Germinal center (tissue), 1 donor: ENCODE data around the gene KLHL4.
"Not testable (repeated sequence)": the region's sequence is repeated elsewhere in the genome, so short reads cannot be mapped to it uniquely, and the experiment has no call there.

ENCODE experiments used
- DNase-seq: peaks from one replicate; pipeline ENCODE4 v3.0.0; 2012; ENCODE audit warnings: mixed read lengths, low spot score

The KLHL4 gene, protein sequence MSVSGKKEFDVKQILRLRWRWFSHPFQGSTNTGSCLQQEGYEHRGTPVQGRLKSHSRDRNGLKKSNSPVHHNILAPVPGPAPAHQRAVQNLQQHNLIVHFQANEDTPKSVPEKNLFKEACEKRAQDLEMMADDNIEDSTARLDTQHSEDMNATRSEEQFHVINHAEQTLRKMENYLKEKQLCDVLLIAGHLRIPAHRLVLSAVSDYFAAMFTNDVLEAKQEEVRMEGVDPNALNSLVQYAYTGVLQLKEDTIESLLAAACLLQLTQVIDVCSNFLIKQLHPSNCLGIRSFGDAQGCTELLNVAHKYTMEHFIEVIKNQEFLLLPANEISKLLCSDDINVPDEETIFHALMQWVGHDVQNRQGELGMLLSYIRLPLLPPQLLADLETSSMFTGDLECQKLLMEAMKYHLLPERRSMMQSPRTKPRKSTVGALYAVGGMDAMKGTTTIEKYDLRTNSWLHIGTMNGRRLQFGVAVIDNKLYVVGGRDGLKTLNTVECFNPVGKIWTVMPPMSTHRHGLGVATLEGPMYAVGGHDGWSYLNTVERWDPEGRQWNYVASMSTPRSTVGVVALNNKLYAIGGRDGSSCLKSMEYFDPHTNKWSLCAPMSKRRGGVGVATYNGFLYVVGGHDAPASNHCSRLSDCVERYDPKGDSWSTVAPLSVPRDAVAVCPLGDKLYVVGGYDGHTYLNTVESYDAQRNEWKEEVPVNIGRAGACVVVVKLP

DNA sequence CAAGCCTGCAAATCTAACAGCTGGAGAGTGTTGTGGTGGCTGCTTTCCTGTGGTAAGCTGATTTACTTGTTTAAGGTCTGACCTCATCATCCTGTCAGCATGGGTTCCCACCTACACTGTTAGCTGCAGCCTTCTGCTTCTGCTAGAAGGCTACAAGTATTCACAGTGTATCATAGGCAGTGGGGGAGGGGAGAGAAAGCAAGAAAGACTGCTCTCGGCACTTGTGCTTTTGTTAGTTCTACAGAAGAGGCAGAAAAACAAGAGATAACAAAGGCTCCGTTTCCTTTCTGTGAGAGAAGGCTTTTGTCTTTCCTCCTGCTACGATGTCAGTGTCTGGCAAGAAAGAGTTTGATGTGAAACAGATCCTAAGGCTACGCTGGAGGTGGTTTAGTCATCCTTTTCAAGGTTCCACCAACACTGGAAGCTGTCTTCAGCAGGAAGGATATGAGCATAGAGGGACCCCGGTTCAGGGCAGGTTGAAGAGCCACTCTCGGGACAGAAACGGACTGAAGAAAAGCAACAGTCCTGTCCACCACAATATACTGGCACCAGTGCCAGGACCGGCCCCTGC, at the start of gene KLHL4:
Gene KLHL4, plus strand, starts transcription at position 232 of the 571 bp plus-strand sequence. Its CDS starts 92 bp downstream, at position 324.
- DNase-seq: no peak

DNA sequence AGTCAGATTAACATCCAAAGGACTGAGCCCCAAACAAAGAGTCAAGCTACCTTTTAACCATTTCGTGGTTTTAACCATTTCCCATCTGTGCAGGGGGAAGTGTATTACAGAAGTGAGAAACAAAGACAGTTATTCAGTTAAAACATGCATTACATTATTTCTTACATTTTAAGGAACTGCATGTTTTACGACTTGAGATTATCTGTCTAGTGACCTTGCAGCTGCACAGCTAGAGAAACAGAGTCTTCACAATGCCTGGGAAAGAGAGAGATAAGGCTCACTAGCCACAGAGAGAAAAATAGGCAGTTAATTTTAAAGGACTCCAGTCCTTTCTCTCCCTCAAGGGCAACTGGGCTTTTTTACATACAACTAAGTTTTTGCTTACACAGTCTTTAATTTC, 48.7 kb upstream of the KLHL4 start:
- DNase-seq: no peak

DNA sequence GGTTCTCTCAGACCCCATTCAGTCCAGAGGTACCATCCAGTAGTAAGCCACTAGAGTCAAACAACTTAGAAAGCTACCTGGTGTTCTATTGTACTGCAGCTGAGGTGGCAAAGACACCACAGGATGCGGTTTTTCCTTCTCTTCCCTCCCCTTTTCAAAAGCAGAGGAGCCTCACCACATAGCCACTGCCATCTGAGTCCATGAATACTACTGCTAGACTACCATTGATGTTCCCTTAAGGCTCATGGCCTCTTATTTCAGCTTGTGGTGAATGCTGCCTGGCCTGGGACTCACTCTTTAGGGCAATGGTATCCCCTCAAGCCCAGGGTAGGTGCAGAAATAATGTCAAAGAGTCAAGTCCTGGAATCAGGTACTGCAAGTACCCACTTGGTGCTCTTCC, 41.8 kb upstream of the KLHL4 start:
- no peak for DNase-seq

DNA sequence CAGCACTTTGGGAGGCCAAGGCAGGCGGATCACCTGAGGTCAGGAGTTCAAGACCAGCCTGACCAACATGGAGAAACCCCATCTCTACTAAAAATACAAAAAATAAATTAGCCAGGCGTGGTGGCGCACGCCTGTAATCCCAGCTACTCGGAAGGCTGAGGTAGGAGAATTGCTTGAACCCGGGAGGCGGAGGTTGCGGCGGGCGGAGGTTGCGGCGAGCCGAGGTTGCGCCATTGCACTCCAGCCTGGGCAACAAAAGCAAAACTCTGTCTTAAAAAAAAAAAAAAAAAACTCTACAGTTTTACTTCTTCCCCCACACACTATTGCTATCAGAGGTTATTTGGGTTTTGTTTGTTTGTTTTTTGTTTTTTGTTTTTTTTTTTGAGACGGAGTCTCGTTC, 38.9 kb upstream of the KLHL4 start:
- DNase-seq: not testable (repeated sequence)

DNA sequence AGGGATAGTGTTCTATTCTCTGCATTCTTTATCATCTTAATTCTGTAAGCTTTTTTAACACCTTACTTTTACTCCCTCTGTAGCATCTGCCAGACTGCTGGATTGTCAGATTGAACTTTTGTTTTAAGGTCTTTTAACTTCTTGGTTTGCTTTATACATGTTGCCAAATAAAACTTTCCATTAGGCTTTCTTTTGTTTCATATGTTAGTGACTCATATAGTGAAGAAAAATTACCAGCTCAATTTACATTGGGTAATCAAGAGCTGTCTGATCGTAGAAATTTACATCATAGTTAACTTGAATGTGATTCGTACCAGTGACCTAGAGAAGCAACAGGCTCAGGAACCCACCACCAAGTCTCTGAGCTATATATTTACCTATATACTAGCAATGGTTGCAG, 28.5 kb upstream of the KLHL4 start:
- DNase-seq: no peak

DNA sequence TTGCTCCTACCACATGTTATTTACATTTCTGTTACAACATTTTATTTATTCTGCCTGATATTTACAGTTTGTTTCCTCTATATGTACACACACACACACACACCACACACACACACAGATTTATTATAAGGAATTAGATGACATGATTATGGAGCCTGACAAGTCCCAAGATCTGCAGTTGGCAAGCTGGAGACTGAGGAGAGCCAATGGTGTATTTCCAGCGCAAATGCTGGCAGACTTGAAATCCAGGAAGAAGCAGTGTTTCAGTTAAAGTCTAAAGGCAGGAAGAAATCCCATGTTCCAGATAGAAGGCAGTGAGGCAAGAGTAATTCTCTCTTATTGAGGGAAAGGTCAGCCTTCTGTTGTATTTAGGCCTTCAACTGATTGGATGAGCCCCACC, 1.8 kb upstream of the KLHL4 start:
- DNase-seq: no peak

DNA sequence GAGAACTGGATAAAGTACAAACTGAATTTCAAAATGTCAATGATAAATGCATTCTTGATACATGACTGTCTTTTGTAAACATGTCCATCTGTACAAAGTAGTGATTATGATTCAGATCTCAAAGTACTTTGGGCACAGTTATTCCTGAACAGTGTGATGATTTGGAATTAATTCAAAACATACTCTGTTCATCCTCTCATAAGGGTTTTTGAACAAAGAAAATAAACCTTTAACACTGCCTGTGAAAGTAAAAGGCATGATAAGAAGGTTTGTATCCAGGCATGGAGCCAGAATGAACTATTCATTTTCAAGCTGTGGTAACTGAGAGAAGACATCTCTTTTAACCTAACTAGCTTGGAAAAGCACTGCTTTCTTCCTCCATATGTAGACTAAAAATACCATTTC, 883 bp upstream of the KLHL4 start:
- no peak for DNase-seq

DNA sequence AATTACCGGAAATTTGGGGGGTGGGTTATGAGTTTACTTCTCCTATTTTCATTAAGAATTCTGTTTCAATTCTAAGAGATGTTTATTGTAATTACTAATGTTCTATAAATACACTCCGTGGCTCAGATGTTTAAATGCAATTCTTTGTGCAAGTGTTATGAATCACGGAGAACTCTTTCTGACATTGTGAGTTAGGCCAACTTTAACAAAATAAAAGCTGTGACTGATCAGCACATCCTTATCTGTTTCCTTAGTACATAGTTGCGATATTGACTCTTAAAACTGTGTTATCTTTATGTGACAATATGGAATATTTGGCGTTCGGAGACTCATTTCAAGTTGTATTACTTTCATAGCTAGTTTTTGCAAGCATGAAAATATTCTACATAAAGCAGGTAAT, 902 bp downstream of the KLHL4 start:
- no peak for DNase-seq

DNA sequence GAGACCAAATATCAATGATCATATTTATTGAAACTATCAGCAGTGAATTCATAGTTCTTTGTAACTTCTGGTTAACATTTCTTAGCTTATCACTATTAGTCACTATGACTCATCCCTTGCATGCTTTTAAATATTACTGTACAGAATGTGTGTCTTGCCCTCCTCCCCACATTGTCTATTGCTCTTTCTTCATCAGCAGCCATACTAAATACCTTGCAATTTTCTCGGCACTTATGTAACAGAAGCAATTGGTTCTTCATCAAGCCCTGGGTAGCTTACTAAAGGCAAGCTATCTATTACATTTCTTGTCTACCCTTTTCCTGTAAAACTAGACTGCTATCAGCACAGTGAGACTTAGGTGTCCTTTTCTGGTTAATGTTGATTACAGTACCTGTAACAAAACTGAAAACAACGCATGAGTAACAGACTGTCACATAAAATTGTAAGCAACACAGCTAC, 8.2 kb downstream of the KLHL4 start:
- no peak for DNase-seq

DNA sequence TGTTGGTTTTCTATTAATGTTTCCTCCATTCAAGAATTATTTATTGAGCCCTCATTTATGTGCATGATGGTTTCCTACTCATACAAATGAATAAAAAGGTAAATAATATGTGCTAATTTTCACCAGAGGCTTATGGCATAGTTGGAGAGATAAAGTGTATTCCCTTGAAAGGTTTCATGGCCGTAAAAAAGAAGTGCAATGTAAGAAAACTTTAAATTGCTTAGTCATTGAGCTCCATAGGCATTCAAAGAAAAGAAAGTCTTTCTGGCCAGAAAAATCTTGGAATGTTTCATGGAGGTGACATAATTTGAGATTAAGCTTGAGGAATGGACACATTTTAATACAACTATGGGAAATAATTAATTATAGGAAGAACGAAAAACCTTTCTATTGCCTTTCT, 8.7 kb downstream of the KLHL4 start:
- no peak for DNase-seq

DNA sequence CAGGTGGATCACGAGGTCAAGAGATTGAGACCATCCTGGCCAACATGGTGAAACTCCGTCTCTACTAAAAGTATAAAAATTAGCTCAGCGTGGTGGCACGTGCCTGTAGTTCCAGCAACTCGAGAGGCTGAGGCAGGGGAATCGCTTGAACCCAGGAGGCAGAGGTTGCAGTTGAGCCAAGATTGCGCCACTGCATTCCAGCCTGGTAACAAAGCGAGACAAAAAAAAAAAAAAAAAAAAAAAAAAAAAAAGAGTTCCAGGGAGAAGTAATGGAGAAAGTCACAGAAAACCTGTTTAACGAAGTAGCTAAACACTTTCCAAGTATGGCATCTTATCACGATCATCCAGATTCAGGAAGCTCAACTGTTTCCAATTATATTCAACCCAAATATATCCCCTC, 10.9 kb downstream of the KLHL4 start:
- no peak for DNase-seq

DNA sequence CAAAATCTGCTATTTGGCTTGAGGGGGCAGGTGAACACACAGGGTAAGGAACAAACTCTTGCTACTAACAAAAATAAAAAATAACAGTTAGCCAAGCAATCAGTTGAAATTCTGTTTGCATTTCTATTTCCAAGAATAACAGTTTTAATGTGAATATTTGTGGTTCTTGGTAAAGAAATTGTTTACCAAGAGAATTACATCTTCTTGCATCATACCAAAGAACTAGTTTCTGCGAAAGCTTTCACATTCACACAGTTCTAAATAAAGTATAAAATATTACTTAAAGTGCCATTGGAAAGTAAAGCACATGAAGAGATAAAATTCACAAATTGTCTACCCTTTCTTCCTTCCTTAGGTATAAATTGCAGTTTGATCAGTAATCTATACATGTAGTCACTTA, 54.4 kb downstream of the KLHL4 start:
- no peak for DNase-seq

DNA sequence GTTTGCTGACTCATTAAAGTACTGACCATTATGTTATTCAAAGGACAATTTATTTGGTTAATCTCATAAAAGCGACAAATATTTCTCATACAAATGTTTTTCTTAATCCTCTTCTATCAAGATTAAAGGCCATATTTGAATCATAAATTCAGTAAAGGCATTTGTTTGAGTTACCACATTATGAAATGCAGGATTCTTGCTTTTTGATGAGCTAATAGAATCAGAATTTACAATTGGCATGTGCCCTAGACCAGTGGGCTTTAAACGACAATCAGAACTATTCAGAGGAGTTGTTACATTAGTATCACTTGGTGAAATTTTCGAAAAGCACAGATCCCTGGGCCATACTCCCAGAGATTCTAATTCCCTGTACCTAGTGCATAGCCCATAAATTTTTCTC, 55.3 kb downstream of the KLHL4 start:
- no peak for DNase-seq

DNA sequence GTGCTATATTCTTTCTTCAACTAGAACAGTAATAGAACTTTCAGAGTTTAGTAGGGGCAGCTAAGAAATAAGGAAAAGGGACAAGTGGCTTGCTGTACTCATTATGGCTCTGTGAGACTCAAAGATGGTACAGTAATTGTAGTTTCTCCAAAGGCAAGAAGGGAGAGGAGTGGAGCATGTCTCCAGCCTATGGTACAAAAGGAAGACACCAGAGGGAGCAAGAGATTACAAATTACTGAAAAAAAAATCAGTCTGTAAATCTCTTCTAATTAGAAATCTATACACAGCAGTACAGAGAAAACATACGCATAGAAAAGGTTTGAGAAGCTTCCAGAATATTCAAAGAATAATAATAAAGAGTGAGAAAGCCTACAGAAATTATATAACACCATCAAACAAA, 61.4 kb downstream of the KLHL4 start:
- no peak for DNase-seq

DNA sequence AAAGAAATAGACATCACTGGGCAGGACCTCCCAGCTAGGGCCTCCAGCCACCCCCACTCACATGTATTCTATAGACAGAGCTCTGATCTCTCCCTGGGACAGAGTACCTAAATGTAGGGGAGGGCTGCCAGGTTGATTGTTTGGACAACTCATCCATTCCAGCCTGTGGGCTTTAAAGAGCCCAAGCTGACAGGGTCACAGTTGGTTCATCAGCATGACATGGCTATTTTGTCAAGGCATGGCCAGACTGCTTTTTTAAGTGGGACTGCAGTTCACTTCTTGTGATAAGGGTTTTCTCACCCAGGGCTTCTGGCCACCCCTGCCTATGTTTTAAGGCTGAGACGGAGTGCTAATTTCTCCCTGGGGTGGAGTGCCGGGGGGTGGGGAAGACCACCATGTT, 63.3 kb downstream of the KLHL4 start:
- no peak for DNase-seq

DNA sequence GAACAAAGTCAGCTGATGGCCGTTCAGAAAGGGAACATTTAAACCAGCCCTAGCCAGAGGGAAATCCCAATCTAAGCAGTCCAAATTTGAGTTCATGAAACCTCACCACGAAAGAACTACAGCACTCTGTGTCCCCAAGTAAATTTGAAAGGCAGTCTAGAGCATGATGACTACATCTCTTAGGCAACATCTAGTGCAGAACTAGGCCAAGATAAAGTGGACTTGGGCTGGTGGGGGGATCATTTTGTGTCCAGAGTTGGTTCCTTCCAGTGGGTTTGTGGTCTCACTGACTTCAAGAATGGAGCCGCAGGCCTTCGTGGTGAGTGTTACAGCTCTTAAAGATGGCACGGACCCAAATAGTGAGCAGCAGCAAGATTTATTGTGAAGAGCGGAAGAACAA, 64.9 kb downstream of the KLHL4 start:
- DNase-seq: no peak

DNA sequence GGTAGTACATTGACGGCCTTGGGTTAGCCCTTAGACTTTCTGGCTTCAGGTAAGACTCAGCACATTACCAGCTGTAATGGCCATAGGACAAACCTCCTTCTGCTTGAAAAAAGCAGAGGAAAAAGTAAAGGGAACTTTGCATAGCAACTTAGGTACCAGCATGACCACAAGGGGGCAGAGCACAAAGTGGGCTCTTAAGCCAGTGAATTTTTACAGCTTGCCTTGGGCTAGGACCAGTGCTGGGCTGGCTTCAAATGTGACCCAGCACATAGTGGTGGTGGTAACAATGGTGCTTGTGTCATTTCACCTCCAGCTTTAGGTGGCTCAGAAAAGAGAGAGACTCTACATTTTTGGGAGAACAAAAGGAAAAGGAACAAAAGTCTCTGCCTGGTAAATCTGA, 66.1 kb downstream of the KLHL4 start:
- no peak for DNase-seq

DNA sequence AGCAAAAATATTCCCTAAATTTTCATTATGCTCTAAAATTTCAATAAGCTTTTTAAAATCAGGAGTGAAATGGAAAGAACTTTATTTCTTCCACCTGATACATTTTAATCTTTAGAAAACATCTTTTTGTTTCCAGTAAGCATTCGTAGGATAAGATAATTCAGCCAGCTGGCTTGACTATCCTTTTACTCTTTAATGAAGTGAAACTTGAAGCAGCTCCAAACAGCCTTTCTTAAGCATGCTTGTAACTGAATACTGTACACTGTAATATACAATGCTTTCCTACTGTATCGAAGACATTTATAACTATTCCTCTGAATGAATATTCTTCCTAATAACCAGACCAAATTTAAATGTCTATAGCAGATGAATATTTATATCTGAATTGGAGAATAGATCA, 98.8 kb downstream of the KLHL4 start:
- DNase-seq: no peak

DNA sequence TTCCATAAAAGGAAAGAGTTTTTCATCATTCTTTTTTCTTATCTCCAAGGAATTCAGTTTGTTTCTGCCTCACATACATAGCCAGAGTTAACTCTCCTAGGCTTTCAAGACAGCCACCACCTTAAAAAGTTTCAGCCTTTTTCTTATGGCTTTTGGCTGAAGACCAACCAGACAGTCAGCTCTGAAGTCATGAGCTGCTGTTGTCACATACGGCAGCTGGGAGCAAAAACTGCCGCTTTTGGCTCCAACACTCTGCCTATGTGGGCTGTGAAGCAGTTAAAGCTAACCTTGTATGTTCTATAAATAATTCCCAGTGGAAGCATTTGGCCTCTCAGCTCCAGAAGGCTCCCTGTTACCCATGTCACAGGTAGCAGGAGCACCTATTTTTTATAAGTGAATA, 104.1 kb downstream of the KLHL4 start:
- no peak for DNase-seq

DNA sequence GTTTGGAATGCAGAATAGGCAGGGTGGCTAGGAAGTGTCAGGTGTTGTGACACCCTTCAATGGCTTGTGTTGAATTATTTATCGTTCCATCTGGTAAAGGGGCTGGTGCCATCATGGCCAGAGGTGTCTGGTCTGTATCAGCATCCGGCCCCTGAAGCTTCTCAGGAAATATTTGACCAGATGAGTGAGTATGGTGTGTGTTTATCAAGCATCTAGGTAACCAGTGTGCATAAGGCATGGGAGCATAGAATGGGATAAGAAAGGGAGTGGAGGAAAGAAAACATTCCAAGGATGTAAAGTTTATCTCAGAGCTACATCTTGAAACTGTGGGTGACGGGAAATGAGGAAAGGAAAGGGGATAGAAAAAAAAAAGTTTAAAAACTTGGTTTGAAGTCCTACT, 109.4 kb downstream of the KLHL4 start:
- DNase-seq: no peak

DNA sequence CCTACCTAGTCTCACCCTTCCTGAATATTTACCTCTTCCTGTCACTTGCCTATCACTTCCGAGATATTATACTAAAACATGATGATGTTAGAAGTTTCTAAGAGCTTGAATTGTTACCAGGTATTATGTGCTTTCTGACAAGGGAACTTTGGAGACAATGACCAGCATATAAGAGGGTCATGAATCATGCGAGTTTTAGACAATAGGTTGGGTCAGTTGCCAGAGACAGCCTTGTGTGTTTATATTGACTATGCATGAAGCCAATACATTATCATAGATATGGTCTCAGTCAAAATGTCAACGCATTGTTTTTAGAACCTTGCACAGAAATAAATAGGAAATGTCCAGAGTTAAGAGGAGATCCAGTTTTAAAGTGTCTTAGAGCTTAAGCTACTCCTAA, 116.8 kb downstream of the KLHL4 start:
- no peak for DNase-seq

DNA sequence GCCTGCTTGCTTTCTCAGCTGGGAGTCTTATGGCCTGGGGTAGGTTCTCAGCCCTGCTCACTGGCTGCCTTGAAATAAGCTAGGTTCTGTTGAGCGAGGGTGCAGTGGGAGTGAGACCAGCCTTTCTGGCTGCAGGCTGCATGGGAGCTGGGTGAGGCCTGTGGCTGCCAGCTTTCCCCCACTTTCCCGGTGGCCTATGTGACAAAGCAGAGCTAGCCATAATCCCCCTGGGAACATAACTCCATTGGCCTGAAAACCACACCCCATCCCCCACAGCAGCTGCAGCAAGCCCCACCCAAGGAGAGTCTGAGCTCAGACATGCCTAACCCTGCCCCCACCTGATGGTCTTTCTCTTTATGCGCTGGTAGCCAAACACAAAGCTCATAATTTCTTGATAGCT, 118.9 kb downstream of the KLHL4 start:
- DNase-seq: no peak

DNA sequence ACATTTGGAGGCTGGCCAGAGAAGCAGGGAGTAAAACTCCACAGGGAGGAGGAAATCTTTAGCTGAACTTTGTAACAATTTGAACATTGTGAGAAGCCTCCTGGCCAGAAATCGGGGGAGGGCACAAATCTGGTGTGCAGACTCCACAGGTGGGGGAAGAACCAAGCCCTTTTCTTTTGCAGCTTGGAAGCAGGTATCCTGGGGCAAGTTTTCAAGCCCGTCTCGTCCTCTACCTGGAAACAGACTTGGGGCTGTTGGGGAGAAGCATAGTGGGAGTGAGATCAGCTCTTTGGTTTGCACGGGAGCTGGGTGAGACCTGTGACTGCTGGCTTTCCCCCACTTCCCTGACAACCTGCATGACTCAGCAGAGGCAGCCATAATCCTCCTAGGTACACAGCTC, 123.8 kb downstream of the KLHL4 start:
- not testable (repeated sequence) for DNase-seq
